ENCODE measurements around the gene THBD. TPM values are rescaled to one million over a fixed set of nuclear protein-coding genes. Genes with fewer than 3 reads are reported as not detected.

THBD gene
- total RNA-seq, 1 donor from 2014 or later: not detected

DNA sequence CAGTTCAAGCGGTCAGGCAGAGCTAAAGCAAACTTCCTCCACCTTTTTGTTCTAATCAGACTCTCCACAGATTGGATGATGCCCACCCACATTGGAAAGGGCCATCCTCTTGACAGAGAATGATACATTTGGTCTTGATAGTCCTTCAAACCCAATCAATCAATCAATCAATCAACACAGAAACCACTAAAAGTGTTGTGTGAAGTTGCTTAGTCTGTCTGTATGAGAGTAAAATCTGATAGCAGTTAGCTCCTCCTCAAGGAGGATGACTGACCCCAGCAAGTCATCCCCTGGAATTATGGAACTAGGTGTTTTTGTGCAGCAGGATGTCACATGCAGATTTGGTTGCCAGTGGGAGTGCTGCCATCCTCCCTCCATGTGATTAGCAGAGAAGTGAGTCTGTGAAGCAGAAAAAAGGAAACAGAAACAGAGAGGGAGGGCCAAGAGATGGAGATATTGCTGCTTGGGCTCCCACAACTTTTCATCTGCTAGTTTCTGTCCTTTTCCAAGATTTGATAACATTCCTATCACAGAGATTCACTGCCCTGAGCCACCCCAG is 46.3 kb downstream of the THBD start:
- H3K27ac Mint-ChIP-seq: no peak overlapping the region
- no peaks in the 10 kb centered on the region for H3K4me1 Mint-ChIP-seq
- intact Hi-C loops (cut with micrococcal nuclease): no loop called here
- no peaks in the 10 kb centered on the region for H3K36me3 Mint-ChIP-seq (ENCODE audit: low read depth)
- H3K9me3 Mint-ChIP-seq: no peaks in the 10 kb centered on the region
- peaks cover 3% of the 10 kb centered on the region for H3K27me3 Mint-ChIP-seq
- TF ChIP-seq, protein P1, sequence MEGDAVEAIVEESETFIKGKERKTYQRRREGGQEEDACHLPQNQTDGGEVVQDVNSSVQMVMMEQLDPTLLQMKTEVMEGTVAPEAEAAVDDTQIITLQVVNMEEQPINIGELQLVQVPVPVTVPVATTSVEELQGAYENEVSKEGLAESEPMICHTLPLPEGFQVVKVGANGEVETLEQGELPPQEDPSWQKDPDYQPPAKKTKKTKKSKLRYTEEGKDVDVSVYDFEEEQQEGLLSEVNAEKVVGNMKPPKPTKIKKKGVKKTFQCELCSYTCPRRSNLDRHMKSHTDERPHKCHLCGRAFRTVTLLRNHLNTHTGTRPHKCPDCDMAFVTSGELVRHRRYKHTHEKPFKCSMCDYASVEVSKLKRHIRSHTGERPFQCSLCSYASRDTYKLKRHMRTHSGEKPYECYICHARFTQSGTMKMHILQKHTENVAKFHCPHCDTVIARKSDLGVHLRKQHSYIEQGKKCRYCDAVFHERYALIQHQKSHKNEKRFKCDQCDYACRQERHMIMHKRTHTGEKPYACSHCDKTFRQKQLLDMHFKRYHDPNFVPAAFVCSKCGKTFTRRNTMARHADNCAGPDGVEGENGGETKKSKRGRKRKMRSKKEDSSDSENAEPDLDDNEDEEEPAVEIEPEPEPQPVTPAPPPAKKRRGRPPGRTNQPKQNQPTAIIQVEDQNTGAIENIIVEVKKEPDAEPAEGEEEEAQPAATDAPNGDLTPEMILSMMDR (IDR thresholded peaks at IDR 0.05): no peak
- no peak for DNase-seq
- H3K4me3 Mint-ChIP-seq: no peak overlapping the region
- ChIA-PET POLR2A (no interaction called here), CTCF (no interaction called here)
- ATAC-seq (ENCODE audit: low read depth): no peak

DNA sequence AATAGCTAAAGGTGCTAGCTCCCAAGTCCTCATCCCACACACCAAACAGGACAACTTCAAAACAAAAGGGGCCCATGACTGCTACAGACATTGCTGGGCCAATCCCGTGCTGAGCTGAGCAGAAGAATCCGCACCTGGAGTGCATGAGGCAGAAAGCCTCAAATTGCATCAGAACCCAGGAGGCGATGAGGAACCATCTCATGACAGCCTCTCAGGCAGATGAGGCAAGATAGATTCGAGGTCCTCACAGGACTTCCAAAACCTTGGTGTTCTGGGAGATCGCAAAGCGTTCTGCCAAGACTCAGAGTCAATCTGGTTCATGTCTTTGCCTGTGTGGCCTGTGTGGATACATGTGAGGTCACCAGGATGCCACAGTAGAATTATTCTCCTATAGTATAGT is 47.2 kb downstream of the THBD start:
- Mint-ChIP-seq H3K4me3 (no peak overlapping the region), H3K36me3 (ENCODE audit: low read depth) (no peaks in the 10 kb centered on the region), H3K27me3 (peaks cover 3% of the 10 kb centered on the region), H3K9me3 (no peaks in the 10 kb centered on the region), H3K4me1 (no peaks in the 10 kb centered on the region), H3K27ac (no peak overlapping the region)
- ATAC-seq (ENCODE audit: low read depth) (no peak), DNase-seq (no peak)
- ChIA-PET POLR2A (no interaction called here), CTCF (no interaction called here)
- TF ChIP-seq, protein P1 (IDR thresholded peaks at IDR 0.05): no peak
- intact Hi-C loops (cut with micrococcal nuclease): no loop called here

DNA sequence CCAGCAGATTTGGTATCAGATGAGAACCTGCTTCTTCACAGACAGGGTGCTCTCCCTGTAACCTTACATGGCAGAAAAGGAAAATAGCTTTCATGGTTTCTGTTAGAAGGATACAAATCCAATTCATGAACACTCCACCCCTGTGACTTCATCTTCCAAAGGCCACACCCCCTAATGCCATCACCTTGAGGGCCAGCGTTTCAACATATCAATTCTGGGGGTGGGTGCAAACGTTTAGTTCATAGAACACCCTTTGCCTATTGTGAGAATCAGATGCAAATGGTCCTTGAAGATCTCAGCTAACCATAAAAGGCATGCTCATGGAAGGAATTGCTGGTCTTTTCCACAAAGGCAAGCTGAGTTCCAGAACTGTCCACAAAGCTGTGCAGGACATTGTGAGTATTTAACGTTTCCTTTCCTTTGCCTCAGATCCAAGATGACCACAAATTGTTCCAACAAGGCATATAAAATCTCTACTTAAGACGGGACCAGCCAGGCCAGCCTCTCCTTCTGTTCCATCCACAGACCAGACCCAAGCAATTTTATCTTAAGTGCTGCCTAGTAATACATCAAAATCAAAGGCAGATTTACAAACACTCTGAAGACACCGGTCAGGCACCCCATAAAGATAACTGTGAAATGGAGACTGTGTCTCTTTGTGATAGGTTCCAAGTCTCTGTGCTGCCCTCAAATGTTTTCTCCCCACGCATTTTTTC is 49.1 kb downstream of the THBD start:
- POLR2A ChIA-PET: no interaction called here
- no peak overlapping the region for H3K4me3 Mint-ChIP-seq
- no peak for DNase-seq
- no peaks in the 10 kb centered on the region for H3K4me1 Mint-ChIP-seq
- intact Hi-C loops (cut with micrococcal nuclease): no loop called here
- TF ChIP-seq, protein P1 (IDR thresholded peaks at IDR 0.05): no peak
- H3K36me3 Mint-ChIP-seq (ENCODE audit: low read depth): no peaks in the 10 kb centered on the region
- H3K27me3 Mint-ChIP-seq: peaks cover 3% of the 10 kb centered on the region
- no peak overlapping the region for H3K27ac Mint-ChIP-seq
- ATAC-seq (ENCODE audit: low read depth): no peak
- CTCF ChIA-PET: no interaction called here
- no peaks in the 10 kb centered on the region for H3K9me3 Mint-ChIP-seq

DNA sequence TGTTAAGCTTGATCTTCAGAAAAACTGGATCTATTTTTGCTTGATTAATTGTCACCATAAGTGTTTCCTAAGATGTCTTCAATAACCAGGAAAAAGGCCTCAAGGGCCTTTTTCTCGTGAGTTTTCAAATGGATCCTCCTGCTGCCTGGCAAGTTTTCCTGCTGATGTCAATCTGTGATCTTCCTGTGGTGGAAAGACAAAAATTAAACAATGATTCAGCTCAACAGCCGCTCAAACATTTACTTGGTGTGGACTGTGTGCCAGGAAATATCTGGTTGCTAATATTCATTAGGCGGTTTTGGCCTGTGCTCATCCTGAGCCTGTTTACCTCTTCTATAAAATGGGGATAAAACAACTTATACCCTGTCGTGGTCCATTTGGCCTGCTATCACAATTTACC is 49.7 kb downstream of the THBD start:
- ChIA-PET CTCF (no interaction called here), POLR2A (no interaction called here)
- no peaks in the 10 kb centered on the region for H3K9me3 Mint-ChIP-seq
- H3K36me3 Mint-ChIP-seq (ENCODE audit: low read depth): no peaks in the 10 kb centered on the region
- ATAC-seq (ENCODE audit: low read depth): no peak
- TF ChIP-seq, protein P1 (IDR thresholded peaks at IDR 0.05): no peak
- H3K4me1 Mint-ChIP-seq: no peaks in the 10 kb centered on the region
- H3K4me3 Mint-ChIP-seq: no peak overlapping the region
- H3K27me3 Mint-ChIP-seq: peaks cover 3% of the 10 kb centered on the region
- no peak for DNase-seq
- intact Hi-C loops (cut with micrococcal nuclease): loop anchor here (10.0 kb wide), 1 partner anchor 65 kb away; no protein-coding TSS in a partner anchor
- no peak overlapping the region for H3K27ac Mint-ChIP-seq

DNA sequence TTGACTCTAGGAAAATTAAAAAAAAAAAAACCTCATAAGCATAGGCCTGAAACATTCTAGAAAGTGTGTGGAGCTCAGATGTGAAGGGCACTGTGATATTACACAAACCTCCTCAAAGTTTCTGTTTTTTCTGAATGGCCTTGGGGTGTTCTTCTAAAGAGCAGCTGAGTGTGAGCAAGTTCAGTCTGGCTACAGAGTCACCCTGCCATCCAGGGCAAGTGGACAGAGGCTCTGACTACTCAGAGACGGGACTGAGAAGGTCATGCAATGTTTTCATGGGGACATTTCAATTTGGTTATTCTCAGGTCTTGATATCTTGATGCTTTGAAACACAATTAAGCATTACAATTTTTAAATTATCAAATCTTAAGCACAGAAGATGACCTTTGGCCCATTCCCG is 51.0 kb downstream of the THBD start:
- intact Hi-C loops (cut with micrococcal nuclease): loop anchor here (10.0 kb wide), 1 partner anchor 64 kb away; no protein-coding TSS in a partner anchor
- no peak overlapping the region for H3K27ac Mint-ChIP-seq

More for the DNA sequence above, 51.0 kb downstream of the THBD start:
- peaks cover 3% of the 10 kb centered on the region for H3K27me3 Mint-ChIP-seq
- H3K36me3 Mint-ChIP-seq (ENCODE audit: low read depth): no peaks in the 10 kb centered on the region
- ChIA-PET POLR2A (no interaction called here), CTCF (no interaction called here)
- ATAC-seq (ENCODE audit: low read depth): no peak
- TF ChIP-seq, protein P1 (IDR thresholded peaks at IDR 0.05): no peak
- H3K4me3 Mint-ChIP-seq: no peak overlapping the region
- no peaks in the 10 kb centered on the region for H3K9me3 Mint-ChIP-seq
- no peaks in the 10 kb centered on the region for H3K4me1 Mint-ChIP-seq
- DNase-seq: no peak

All from activated B cell treated with CpG ODN at 0.5 μM for 24 hours (primary cell).